PC-9 (cell line): ENCODE measurements around the gene IGF2R. TPM values are rescaled to one million over a fixed set of nuclear protein-coding genes. Genes with fewer than 3 reads are reported as not detected.

Source experiments
- BruUV-seq: library from RNA; stranded (reverse); fragments of 400-500 nt; replicated peaks from 2 replicates; lab custom pipeline; 2021; lab: Mats Ljungman, UMichigan
- CTCF ChIA-PET: fragments of 300-600 bp; sonication (Branson Sonifier 250); formaldehyde crosslinking; loops from one replicate; lab custom pipeline; 2022; ENCODE audit warnings: antibody characterized with exemption; lab: Charles Lee
- POLR2A ChIA-PET: fragments of 300-600 bp; sonication (Branson Sonifier 250); formaldehyde crosslinking; loops from one replicate; lab custom pipeline; 2022; ENCODE audit warnings: antibody characterized with exemption; ENCODE audit not compliant: unreplicated experiment; lab: Charles Lee
- DNase-seq, 2 experiments: peaks; one replicate each; pipeline versions ENCODE4 v3.0.0 to v3.0.0-alpha.2; 2015 to 2022; ENCODE audit warnings: mixed read lengths in 1 of 2
- H2AFZ ChIP-seq: fragments of 200-600 bp; sonication (generic); 2 replicates; pipeline ENCODE4 v1.8.1; 2017; ENCODE audit warnings: antibody characterized with exemption
- H3F3A ChIP-seq: fragments of 200-600 bp; sonication (generic); 2 replicates; pipeline ENCODE4 v1.8.1; 2017; ENCODE audit warnings: antibody characterized with exemption, mild to moderate bottlenecking, low read depth; ENCODE audit not compliant: insufficient read depth
- H3K27ac ChIP-seq: fragments of 200-600 bp; sonication (generic); 2 replicates; pipeline ENCODE4 v1.6.1; 2016; ENCODE audit warnings: mixed run types
- H3K27me3 ChIP-seq: fragments of 200-600 bp; sonication (generic); 2 replicates; pipeline ENCODE4 v1.6.1; 2016; ENCODE audit warnings: low read depth, mixed run types; ENCODE audit not compliant: insufficient read depth
- H3K36me3 ChIP-seq: fragments of 200-600 bp; sonication (generic); 2 replicates; pipeline ENCODE4 v1.6.1; 2016; ENCODE audit warnings: low read depth, mixed run types
- H3K4me1 ChIP-seq: fragments of 200-600 bp; sonication (generic); replicated peaks from 2 replicates; pipeline ENCODE4 v1.6.1; 2016; ENCODE audit warnings: mixed run types; ENCODE audit not compliant: insufficient read depth
- H3K4me2 ChIP-seq: fragments of 200-600 bp; sonication (generic); 2 replicates; pipeline ENCODE4 v1.6.1; 2017; ENCODE audit warnings: mixed run types
- H3K4me3 ChIP-seq: fragments of 200-600 bp; sonication (generic); 2 replicates; pipeline ENCODE4 v1.6.1; 2016; ENCODE audit warnings: mixed run types
- H3K79me2 ChIP-seq: fragments of 200-600 bp; sonication (generic); 2 replicates; pipeline ENCODE4 v1.6.1; 2017; ENCODE audit warnings: low read depth, mixed run types
- H3K9me2 ChIP-seq: fragments of 200-600 bp; sonication (generic); 2 replicates; pipeline ENCODE4 v1.8.1; 2017; ENCODE audit warnings: mild to moderate bottlenecking; ENCODE audit not compliant: insufficient read depth
- H3K9me3 ChIP-seq: fragments of 200-600 bp; sonication (generic); 2 replicates; pipeline ENCODE4 v1.8.1; 2016; ENCODE audit warnings: low read depth; ENCODE audit not compliant: insufficient read depth
- H4K20me1 ChIP-seq: fragments of 200-600 bp; sonication (generic); 2 replicates; pipeline ENCODE4 v1.8.1; 2017; ENCODE audit not compliant: insufficient read depth
- EZH2 ChIP-seq: fragments of 200-600 bp; sonication (generic); IDR thresholded peaks from 2 replicates; pipeline ENCODE4 v1.8.0; 2017; ENCODE audit warnings: antibody characterized with exemption, low read depth
- intact Hi-C: fragments of 100-400 bp; cut with micrococcal nuclease; formaldehyde crosslinking; loops from one replicate; pipeline ENCODE4 v1.10.0; 2022; ENCODE audit not compliant: unreplicated experiment
- total RNA-seq: library from RNA; stranded (reverse); gene quantifications from 2 replicates; pipeline ENCODE4 v1.2.3, GENCODE V29; 2021
- TF ChIP-seq, protein P1 (sequence below): fragments of 200-600 bp; sonication (generic); conservative IDR thresholded peaks from 2 replicates; pipeline ENCODE4 v1.6.1; 2017; ENCODE audit warnings: mixed run types, antibody characterized with exemption, mild to moderate bottlenecking, moderate library complexity

The IGF2R gene
- total RNA-seq, 1 experiment from 2014 or later: 53.1 TPM

DNA sequence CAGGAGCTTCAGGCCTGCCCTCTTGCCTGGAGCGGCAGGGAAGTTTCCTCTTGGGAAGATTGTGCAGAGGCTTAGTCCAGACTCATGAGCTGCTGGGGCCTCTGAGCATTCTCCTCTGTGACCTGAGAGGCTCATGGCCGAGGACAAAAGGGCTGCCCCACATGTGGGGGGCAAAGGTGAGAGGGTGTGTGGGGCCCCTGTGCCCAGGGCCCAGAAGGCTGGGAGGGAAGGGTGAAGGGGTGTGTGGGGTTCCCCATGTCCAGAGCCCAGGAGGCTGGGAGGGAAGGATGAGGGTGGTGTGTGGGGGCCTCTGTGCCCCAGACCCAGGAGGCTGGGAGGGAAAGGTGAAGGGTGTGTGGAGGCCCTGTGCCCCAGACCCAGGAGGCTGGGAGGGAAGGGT lies 101.9 kb downstream of the IGF2R start:
- H3K4me2 ChIP-seq: no peak overlapping the region
- intact Hi-C loops: no loop called here
- no peaks in the 10 kb centered on the region for H3K4me1 ChIP-seq
- CTCF ChIA-PET: no interaction called here
- TF ChIP-seq EZH2: no peak
- TF ChIP-seq, protein P1, sequence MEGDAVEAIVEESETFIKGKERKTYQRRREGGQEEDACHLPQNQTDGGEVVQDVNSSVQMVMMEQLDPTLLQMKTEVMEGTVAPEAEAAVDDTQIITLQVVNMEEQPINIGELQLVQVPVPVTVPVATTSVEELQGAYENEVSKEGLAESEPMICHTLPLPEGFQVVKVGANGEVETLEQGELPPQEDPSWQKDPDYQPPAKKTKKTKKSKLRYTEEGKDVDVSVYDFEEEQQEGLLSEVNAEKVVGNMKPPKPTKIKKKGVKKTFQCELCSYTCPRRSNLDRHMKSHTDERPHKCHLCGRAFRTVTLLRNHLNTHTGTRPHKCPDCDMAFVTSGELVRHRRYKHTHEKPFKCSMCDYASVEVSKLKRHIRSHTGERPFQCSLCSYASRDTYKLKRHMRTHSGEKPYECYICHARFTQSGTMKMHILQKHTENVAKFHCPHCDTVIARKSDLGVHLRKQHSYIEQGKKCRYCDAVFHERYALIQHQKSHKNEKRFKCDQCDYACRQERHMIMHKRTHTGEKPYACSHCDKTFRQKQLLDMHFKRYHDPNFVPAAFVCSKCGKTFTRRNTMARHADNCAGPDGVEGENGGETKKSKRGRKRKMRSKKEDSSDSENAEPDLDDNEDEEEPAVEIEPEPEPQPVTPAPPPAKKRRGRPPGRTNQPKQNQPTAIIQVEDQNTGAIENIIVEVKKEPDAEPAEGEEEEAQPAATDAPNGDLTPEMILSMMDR: no peak
- DNase-seq: no peak
- no peaks in the 10 kb centered on the region for H3K27me3 ChIP-seq
- H3K79me2 ChIP-seq: no peaks in the 10 kb centered on the region
- POLR2A ChIA-PET: no interaction called here
- H3K27ac ChIP-seq: no peak overlapping the region
- no peak overlapping the region for H2AFZ ChIP-seq
- H4K20me1 ChIP-seq: no peaks in the 10 kb centered on the region
- H3K4me3 ChIP-seq: no peak overlapping the region
- H3F3A ChIP-seq: no peaks in the 10 kb centered on the region
- H3K9me2 ChIP-seq: no peaks in the 10 kb centered on the region
- H3K36me3 ChIP-seq: no peaks in the 10 kb centered on the region
- BruUV-seq: no TSS peak
- no peaks in the 10 kb centered on the region for H3K9me3 ChIP-seq

- Histone ChIP-seq H3K4me2 (no peak overlapping the region), H3K9me2 (no peaks in the 10 kb centered on the region), H3F3A (no peaks in the 10 kb centered on the region), H4K20me1 (no peaks in the 10 kb centered on the region), H2AFZ (no peak overlapping the region), H3K4me1 (no peaks in the 10 kb centered on the region), H3K79me2 (no peaks in the 10 kb centered on the region), H3K27ac (no peak overlapping the region), H3K36me3 (no peaks in the 10 kb centered on the region), H3K27me3 (no peaks in the 10 kb centered on the region), H3K4me3 (no peak overlapping the region), H3K9me3 (no peaks in the 10 kb centered on the region)
- ChIA-PET CTCF (no interaction called here), POLR2A (no interaction called here)
- no TSS peak for BruUV-seq
- TF ChIP-seq EZH2: no peak
- TF ChIP-seq, protein P1: no peak; the same call in 1 of the 2 replicates
- intact Hi-C loops: no loop called here
- no peak for DNase-seq
These were observed 103.2 kb downstream of the IGF2R start for GRCh38 chr6:160071805-160072690.

DNA sequence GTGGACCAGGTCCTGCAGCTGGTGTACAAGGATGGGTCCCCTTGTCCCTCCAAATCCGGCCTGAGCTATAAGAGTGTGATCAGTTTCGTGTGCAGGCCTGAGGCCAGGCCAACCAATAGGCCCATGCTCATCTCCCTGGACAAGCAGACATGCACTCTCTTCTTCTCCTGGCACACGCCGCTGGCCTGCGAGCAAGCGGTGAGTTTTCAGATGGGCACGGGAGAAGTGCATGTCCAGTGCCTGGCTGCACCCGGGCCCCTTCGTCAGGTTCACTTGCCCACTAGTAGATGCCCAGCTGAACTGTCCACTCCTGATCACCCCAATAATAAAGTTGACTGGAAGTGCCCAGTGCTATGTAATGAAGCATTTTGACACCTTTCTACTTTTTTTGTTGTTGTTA lies 104.4 kb downstream of the IGF2R start:
- no TSS peak for BruUV-seq
- H3K4me2 ChIP-seq: no peak overlapping the region
- no peak overlapping the region for H3K27ac ChIP-seq
- H3K9me2 ChIP-seq: no peaks in the 10 kb centered on the region
- no peaks in the 10 kb centered on the region for H3K27me3 ChIP-seq
- no peak overlapping the region for H2AFZ ChIP-seq
- H3K4me3 ChIP-seq: no peak overlapping the region
- POLR2A ChIA-PET: no interaction called here
- H3F3A ChIP-seq: no peaks in the 10 kb centered on the region
- no peaks in the 10 kb centered on the region for H3K4me1 ChIP-seq
- DNase-seq: no peak
- TF ChIP-seq, protein P1: no peak
- no peak for TF ChIP-seq EZH2
- H3K9me3 ChIP-seq: no peaks in the 10 kb centered on the region
- CTCF ChIA-PET: no interaction called here
- intact Hi-C loops: no loop called here
- H4K20me1 ChIP-seq: no peaks in the 10 kb centered on the region
- no peaks in the 10 kb centered on the region for H3K79me2 ChIP-seq
- no peaks in the 10 kb centered on the region for H3K36me3 ChIP-seq
